ENCODE measurements around the gene SLC9A1. TPM values are rescaled to one million over a fixed set of nuclear protein-coding genes. Genes with fewer than 3 reads are reported as not detected.

The SLC9A1 gene
- total RNA-seq, 1 donor: 6.0 TPM

- H3K4me3 ChIP-seq (ENCODE audit: low read depth, low read length): no peak overlapping the region
- TF ChIP-seq CTCF (IDR thresholded peaks at IDR 0.05; ENCODE audit: insufficient read depth, low read depth, low read length): no peak
- no peak for DNase-seq (ENCODE audit: low read depth)
Measured at GRCh38 chr1:27087371-27088220, 67.3 kb downstream of the SLC9A1 start.

GRCh38 chr1:27086628-27087027, 68.3 kb downstream of the SLC9A1 start:
- no peak overlapping the region for H3K4me3 ChIP-seq (ENCODE audit: low read depth, low read length)
- TF ChIP-seq CTCF (IDR thresholded peaks at IDR 0.05; ENCODE audit: insufficient read depth, low read depth, low read length): no peak
- DNase-seq (ENCODE audit: low read depth): no peak

GRCh38 chr1:27086026-27086425, 68.9 kb downstream of the SLC9A1 start:
- no peak for TF ChIP-seq CTCF (IDR thresholded peaks at IDR 0.05; ENCODE audit: insufficient read depth, low read depth, low read length)
- H3K4me3 ChIP-seq (ENCODE audit: low read depth, low read length): no peak overlapping the region
- DNase-seq (ENCODE audit: low read depth): no peak

GRCh38 chr1:27084107-27084506, 70.8 kb downstream of the SLC9A1 start:
- no peak for TF ChIP-seq CTCF (IDR thresholded peaks at IDR 0.05; ENCODE audit: insufficient read depth, low read depth, low read length)
- H3K4me3 ChIP-seq (ENCODE audit: low read depth, low read length): no peak overlapping the region
- DNase-seq (ENCODE audit: low read depth): no peak

- no peak for DNase-seq (ENCODE audit: low read depth)
- no peak for TF ChIP-seq CTCF (IDR thresholded peaks at IDR 0.05; ENCODE audit: insufficient read depth, low read depth, low read length)
- H3K4me3 ChIP-seq (ENCODE audit: low read depth, low read length): no peak overlapping the region
Measured at GRCh38 chr1:27077968-27078367, 77.0 kb downstream of the SLC9A1 start.

- no peak overlapping the region for H3K4me3 ChIP-seq (ENCODE audit: low read depth, low read length)
- no peak for DNase-seq (ENCODE audit: low read depth)
- no peak for TF ChIP-seq CTCF (IDR thresholded peaks at IDR 0.05; ENCODE audit: insufficient read depth, low read depth, low read length)
Measured at GRCh38 chr1:27076803-27077202, 78.1 kb downstream of the SLC9A1 start.
